ENCODE measurements around the gene MRTFB. TPM values are rescaled to one million over a fixed set of nuclear protein-coding genes. Genes with fewer than 3 reads are reported as not detected.
A peak's percentile ranks its signal among the peaks of the same experiment; 100 is the strongest.

MRTFB gene
- total and polyA plus RNA-seq, 2 of the 13 experiments (the other 11 are each of a cell fraction or from before 2014, with no cell fraction given) = 11.4 to 14.0 TPM

DNA sequence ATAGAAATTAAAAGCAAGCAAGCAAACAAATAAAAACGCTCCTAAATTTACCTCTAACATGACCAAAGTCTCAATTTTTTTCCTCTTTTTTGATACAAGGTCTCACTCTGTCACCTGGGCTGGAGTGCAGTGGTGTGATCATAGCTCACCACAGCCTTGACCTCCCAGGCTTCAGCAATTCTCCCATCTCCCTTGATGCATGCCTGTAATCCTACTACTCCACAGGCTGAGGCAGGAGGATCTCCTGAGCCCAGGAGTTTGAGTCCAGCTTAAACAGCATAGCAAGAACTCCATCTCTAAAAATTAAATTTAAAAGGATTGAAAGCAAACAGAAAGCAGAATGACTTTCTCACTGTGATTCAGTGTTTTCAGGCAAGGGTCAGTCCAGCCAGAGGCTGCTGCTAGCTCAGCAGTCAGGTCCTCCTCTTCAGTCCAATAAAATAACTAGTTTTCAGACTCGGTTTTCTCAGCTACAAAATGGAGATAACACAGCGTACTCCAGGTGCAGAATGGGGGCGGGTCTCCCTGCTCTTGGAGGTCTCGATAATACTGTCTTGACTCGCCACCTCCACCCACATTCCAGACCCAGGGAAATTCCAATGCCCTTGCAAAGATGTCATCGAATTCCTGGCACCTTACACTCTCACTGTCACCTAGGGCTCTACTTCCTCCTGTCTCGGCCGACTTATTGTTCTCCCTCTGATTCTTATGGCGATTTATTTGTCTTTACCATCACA is 20.7 kb upstream of the MRTFB start:
- BruUV-seq (replicated peaks) = no TSS peak

More for the DNA sequence above, 20.7 kb upstream of the MRTFB start:
- no peaks in the 10 kb centered on the region for H3K36me3 ChIP-seq (replicated peaks in 1 of 2; ENCODE audit: control insufficient read depth in 1 of 2, insufficient read depth in 2 of 2, low read length in 2 of 2)
- no peak overlapping the region for H2AFZ ChIP-seq (ENCODE audit: low read length)
- ATAC-seq (peak; percentile 40; the same call in 1 of the 3 replicates), DNase-seq (ENCODE audit: low spot score) (no peak), FAIRE-seq (no peak)
- CTCF ChIA-PET (ENCODE audit: low intra/inter-chr PET ratio, low total read pairs) = no interaction called here
- no peak overlapping the region; the same call in 1 of the 2 replicates for H3K4me2 ChIP-seq (ENCODE audit: low read depth, low read length)
- TF ChIP-seq SOX5 (CRISPR knock-in tag; IDR thresholded peaks at IDR 0.05; ENCODE audit: borderline replicate concordance) = no peak
- TF ChIP-seq MEF2D (CRISPR knock-in tag; IDR thresholded peaks at IDR 0.05) = no peak
- no peak for TF ChIP-seq ZFY (CRISPR knock-in tag; IDR thresholded peaks at IDR 0.05)
- no peak for TF ChIP-seq ZNF562 (CRISPR knock-in tag; IDR thresholded peaks at IDR 0.05; ENCODE audit: borderline replicate concordance)
- TF ChIP-seq ZFX (CRISPR knock-in tag; IDR thresholded peaks at IDR 0.05; ENCODE audit: low read depth) = no peak
- no peak for TF ChIP-seq ZFP36L2 (CRISPR knock-in tag; IDR thresholded peaks at IDR 0.05)
- TF ChIP-seq, protein P1, sequence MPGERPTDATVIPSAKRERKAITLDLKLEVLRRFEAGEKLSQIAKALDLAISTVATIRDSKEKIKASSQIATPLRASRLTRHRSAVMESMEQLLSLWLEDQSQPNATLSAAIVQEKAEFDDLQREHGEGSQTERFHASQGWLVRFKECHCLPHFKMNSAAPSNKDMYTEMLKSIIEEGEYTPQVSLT (CRISPR knock-in tag; IDR thresholded peaks at IDR 0.05; ENCODE audit: borderline replicate concordance, low read depth) = no peak
- TF ChIP-seq ZNF124 (CRISPR knock-in tag; IDR thresholded peaks at IDR 0.05) = no peak
- no peak for TF ChIP-seq ETV6 (CRISPR knock-in tag; conservative IDR thresholded peaks at IDR 0.05)
- TF ChIP-seq ZBTB25 (CRISPR knock-in tag; IDR thresholded peaks at IDR 0.05) = no peak
- no peak for TF ChIP-seq ZNF629 (CRISPR knock-in tag; conservative IDR thresholded peaks at IDR 0.05)
- TF ChIP-seq, protein P2, sequence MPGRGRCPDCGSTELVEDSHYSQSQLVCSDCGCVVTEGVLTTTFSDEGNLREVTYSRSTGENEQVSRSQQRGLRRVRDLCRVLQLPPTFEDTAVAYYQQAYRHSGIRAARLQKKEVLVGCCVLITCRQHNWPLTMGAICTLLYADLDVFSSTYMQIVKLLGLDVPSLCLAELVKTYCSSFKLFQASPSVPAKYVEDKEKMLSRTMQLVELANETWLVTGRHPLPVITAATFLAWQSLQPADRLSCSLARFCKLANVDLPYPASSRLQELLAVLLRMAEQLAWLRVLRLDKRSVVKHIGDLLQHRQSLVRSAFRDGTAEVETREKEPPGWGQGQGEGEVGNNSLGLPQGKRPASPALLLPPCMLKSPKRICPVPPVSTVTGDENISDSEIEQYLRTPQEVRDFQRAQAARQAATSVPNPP (CRISPR knock-in tag; IDR thresholded peaks at IDR 0.05) = no peak
- no peak for TF ChIP-seq HOXA9 (CRISPR knock-in tag; IDR thresholded peaks at IDR 0.05; ENCODE audit: borderline replicate concordance)
- TF ChIP-seq ZNF770 (CRISPR knock-in tag; IDR thresholded peaks at IDR 0.05) = no peak
- no peaks in the 10 kb centered on the region for H3K79me2 ChIP-seq (ENCODE audit: insufficient read depth, low read length)
- H3K9me3 ChIP-seq (ENCODE audit: low read length) = no peaks in the 10 kb centered on the region
- WGBS (ENCODE audit: low lambda C conversion rate) = 9% methylated on average over 10 of the region's 10 CpGs
- in situ Hi-C loops (cut with HindIII; ENCODE audit: extremely low pct_ligation_motif_present, low pct_unique_long_range_greater_than_20kb) (no loop called here), intact Hi-C loops (cut with micrococcal nuclease; ENCODE audit: unreplicated experiment) (no loop called here)
- peaks cover 10% of the 10 kb centered on the region for H3K4me1 ChIP-seq (ENCODE audit: insufficient read depth, low read length)
- H3K27ac ChIP-seq (ENCODE audit: extremely low read length, insufficient read depth, low read length) = no peak overlapping the region
- peaks cover 2 to 6% of the 10 kb centered on the region in 2 experiments; a peak in 1 of 5 replicates for H3K27me3 ChIP-seq (ENCODE audit: control insufficient read depth in 1 of 2, insufficient read depth in 2 of 2, low read length in 2 of 2)
- H4K20me1 ChIP-seq (ENCODE audit: insufficient read depth, low read length) = no peaks in the 10 kb centered on the region
- POLR2A ChIA-PET = no interaction called here
- H3K4me3 ChIP-seq (replicated peaks in 1 of 3; ENCODE audit: insufficient read depth in 1 of 3, low read depth in 2 of 3, low read length in 3 of 3) = no peak overlapping the region
- no peak overlapping the region for H3K9ac ChIP-seq (ENCODE audit: insufficient read depth, low read depth, low read length)

Data from HepG2 (cell line).